Stimulated activated CD8-positive, alpha-beta memory T cell treated with anti-CD3 and anti-CD28 coated beads, Interleukin-4, amount 100 ng/mL, for 4 hours (primary cell): ENCODE data around the gene PCDHGA6.
"Not testable (repeated sequence)": the region's sequence is repeated elsewhere in the genome, so short reads cannot be mapped to it uniquely, and the experiment has no call there.

Source experiments
- DNase-seq, 2 donors: peaks; one replicate each; pipeline ENCODE4 v3.0.0-alpha.2; 2020; ENCODE audit warnings: low read depth in 2 of 2, low spot score in 1 of 2

Gene PCDHGA6

DNA sequence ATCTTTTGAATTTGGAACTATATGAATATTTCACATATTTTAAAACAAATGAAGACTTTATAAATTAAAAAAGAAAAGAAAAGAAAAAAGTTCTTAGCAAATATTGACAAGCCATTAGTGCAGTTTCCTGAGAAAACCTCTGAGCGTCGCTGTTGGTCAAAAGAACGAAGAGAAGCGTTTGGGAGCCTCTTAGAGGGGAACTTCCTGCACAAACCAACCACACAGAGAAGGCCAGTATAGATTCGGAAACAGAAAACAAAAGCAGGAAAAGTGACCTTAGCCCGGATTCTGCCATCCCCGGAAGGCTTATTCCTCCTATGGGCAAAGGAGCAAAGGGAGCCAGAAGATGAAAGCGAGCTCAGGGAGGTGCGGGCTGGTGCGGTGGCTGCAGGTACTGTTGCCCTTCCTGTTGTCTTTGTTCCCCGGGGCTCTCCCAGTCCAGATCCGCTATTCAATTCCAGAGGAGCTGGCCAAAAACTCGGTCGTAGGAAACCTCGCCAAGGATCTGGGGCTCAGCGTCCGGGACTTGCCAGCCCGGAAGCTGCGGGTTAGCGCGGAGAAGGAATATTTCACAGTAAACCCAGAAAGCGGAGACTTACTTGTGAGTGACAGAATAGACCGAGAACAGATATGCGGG lies 13.8 kb upstream of the PCDHGA6 start, which contains the start of gene PCDHGB2:
TSS of gene PCDHGB2 (plus strand) at position 205 of the 637 bp plus-strand sequence. CDS start at position 347, 142 bp downstream.
- no peak for DNase-seq

DNA sequence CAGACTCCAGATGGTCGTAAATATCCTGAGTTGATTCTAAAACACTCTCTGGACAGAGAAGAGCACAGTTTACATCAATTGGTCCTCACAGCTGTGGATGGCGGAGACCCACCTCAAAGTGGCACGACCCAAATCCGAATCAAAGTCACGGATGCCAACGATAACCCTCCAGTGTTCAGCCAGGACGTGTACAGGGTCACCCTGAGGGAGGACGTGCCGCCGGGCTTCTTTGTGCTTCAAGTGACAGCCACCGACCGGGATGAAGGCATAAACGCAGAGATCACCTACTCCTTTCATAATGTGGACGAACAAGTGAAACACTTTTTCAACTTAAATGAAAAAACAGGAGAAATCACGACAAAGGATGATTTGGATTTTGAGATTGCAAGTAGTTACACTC lies 13.0 kb upstream of the PCDHGA6 start:
- DNase-seq, result no peak

DNA sequence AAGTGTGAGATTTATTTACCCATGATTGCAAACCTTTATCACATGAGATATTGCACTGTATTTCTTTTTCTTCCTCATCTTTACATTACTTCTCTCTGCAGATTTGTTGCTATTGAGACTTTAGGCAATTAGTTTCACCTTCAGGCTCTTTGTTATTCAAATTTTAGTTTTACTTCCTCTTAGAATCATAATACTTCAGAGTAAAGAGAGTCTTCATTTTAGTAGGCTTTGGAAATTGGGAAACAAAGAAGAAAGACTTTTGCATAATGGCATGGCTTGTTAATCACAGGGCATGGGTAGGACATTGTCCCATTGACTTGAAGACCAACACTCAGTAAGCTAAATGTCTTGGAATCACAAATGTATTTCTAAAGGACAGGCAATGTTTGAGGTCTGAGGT lies 11.0 kb upstream of the PCDHGA6 start:
- DNase-seq, result no peak

DNA sequence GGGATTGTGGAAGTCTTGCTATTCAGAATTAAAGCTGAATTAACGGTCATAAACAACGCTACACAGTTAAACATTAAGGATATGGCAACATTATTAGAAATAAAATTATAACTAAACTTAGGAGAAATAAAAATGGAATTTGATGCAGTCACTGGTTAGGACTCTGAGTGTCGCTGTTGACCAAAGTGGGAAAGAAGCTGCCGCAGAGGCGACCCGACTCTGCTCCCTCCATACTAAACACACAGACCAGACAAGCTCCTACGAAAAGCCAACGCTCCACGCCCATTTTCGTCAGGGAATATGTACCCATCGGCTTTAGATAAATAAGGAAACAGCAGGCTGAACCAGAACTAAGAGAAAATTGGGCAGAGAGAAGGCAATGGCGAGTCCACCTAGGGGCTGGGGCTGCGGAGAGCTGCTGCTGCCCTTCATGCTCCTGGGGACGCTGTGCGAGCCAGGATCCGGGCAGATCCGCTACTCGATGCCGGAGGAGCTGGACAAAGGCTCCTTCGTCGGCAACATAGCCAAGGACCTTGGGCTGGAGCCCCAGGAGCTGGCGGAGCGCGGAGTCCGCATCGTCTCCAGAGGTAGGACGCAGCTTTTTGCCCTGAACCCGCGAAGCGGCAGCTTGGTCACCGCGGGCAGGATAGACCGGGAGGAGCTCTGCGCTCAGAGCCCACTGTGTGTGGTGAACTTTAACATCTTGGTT lies 9.6 kb upstream of the PCDHGA6 start, which contains the start of gene PCDHGA5:
TSS of gene PCDHGA5 (plus strand) at position 211 of the 709 bp plus-strand sequence. CDS start at position 380, 169 bp downstream.
- DNase-seq, result no peak

DNA sequence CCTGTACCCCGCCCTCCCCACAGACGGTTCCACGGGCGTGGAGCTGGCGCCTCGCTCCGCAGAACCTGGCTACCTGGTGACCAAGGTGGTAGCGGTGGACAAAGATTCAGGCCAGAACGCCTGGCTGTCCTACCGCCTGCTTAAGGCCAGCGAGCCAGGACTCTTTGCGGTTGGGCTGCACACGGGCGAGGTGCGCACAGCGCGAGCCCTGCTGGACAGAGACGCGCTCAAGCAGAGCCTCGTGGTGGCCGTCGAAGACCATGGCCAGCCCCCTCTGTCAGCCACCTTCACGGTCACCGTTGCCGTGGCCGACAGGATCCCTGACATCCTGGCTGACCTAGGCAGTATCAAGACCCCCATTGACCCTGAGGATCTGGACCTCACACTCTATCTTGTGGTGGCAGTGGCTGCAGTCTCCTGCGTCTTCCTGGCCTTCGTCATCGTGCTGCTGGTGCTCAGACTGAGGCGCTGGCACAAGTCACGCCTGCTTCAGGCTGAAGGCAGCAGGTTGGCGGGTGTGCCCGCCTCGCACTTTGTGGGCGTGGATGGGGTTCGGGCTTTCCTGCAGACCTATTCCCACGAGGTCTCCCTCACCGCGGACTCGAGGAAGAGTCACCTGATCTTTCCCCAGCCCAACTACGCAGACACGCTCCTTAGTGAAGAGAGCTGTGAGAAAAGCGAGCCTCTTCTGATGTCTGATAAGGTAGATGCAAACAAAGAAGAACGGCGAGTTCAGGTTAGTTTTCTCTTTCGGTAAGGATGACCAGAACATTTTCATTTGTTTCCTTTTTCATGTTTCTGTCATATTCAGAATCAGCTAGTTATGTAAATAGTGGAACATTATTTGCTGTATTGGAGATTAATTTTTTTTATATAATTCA lies 7.4 kb upstream of the PCDHGA6 start:
- no peak for DNase-seq

DNA sequence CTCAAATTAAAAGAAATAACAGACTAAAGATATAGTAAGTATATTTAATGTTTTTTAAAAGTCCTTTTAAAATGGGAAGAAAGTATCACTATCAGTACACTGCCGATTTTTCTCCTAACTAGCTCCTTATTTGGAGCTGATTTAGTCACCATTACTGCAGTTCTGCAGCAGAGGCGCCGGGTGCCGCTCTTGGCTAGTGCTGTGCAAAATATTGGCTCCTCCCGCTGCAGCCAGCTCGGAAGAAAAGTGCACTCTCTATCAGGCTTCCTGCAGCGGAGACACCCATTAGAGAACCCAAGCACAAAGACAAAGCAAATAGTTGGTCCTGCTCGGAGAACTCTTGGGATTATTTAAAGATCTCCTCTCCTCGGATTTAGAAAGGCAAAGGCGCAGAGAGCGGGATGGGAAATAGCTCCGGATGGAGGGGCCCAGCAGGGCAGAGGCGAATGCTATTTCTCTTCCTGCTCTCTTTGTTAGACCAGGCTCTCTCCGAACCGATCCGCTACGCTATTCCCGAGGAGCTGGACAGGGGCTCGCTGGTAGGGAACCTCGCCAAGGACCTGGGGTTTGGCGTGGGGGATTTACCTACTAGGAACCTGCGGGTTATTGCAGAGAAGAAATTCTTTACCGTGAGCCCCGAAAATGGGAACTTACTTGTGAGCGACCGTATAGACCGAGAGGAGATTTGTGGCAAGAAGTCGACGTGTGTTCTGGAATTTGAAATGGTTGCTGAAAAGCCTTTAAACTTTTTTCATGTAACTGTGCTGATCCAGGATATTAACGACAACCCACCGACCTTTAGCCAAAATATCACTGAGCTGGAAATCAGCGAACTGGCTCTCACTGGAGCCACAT lies 3.5 kb upstream of the PCDHGA6 start, which contains the start of gene PCDHGB3:
TSS of gene PCDHGB3 (plus strand) at position 249 of the 855 bp plus-strand sequence. CDS start at position 402, 153 bp downstream.
- no peak for DNase-seq

DNA sequence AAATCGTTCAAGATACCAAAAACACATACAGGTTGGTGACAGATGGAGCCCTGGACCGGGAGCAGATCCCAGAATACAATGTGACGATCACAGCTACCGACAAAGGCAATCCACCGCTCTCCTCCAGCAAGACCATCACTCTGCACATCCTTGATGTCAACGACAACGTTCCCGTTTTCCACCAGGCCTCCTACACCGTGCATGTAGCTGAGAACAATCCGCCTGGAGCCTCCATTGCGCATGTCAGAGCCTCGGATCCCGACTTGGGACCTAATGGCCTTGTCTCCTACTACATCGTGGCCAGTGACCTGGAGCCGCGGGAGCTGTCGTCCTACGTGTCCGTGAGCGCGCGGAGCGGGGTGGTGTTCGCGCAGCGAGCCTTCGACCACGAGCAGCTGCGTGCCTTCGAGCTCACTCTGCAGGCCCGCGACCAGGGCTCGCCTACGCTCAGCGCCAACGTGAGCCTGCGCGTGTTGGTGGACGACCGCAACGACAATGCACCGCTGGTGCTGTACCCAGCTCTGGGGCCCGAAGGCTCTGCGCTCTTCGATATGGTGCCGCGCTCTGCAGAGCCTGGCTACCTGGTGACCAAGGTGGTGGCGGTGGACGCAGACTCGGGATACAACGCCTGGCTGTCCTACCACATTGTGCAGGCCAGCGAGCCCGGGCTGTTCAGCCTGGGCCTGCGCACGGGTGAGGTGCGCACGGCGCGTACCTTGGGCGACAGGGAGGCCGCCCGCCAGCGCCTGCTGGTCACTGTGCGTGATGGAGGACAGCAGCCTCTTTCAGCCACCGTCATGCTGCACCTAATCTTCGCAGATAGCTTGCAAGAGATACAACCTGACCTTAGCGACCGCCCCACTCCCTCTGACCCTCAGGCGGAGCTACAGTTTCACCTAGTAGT lies 1.9 kb upstream of the PCDHGA6 start:
- no peak for DNase-seq

DNA sequence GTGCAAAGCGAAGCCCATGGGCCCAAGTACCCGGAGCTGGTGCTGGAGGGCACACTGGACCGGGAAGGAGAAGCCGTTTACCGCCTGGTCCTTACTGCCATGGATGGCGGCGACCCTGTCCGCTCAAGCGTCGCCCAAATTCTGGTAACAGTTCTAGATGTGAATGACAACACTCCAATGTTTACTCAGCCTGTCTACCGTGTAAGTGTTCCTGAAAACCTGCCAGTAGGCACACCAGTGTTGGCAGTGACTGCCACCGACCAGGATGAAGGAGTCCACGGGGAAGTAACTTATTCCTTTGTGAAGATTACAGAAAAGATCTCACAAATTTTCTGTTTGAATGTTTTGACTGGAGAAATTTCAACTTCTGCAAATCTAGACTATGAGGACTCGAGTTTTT lies 936 bp downstream of the PCDHGA6 start:
- DNase-seq, result no peak

DNA sequence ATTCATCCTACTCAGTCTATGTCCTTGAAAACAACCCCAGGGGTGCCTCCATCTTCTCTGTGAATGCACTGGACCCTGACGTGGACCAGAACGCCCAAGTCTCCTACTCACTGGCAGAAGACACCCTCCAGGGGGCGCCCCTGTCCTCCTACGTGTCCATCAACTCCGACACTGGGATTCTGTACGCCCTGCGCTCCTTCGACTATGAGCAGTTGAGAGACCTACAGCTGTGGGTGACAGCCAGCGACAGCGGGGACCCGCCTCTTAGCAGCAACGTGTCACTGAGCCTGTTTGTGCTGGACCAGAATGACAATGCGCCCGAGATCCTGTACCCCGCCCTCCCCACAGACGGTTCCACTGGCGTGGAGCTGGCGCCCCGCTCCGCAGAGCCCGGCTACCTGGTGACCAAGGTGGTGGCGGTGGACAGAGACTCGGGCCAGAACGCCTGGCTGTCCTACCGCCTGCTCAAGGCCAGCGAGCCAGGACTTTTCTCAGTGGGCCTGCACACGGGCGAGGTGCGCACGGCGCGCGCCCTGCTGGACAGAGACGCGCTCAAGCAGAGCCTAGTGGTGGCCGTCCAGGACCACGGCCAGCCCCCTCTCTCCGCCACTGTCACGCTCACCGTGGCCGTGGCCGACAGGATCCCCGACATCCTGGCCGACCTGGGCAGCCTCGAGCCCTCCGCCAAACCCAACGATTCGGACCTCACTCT lies 1.9 kb downstream of the PCDHGA6 start:
- DNase-seq, result not testable (repeated sequence)

DNA sequence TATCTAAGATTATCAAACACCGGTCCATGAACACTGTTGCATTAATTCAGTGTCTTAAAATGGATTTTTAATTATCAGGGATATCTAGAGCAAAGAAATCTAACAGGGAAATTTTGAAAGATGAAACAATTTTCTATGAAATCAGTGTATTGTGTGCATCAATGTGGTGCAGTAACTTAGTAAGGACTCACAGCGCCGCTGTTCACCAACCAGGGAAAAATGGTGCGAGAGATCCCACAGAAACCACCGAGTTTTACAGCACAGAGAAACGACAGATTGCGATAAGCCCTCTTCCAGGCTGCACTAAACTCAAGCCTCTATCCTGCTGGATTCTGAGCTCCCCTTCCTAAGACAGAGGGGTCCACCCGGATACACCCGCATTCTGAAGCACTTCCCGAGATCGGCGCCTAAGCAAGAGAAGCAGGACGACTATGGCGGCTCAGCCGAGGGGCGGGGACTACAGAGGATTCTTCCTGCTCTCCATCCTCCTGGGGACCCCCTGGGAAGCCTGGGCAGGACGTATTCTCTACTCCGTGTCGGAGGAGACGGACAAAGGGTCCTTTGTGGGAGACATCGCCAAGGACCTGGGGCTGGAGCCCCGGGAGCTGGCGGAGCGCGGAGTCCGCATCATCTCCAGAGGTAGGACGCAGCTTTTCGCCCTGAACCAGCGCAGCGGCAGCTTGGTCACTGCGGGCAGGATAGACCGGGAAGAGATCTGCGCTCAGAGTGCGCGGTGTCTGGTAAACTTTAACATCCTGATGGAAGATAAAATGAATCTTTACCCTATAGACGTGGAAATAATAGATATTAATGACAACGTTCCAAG lies 9.0 kb downstream of the PCDHGA6 start, which contains the start of gene PCDHGA7:
TSS of gene PCDHGA7 (plus strand) at position 274 of the 826 bp plus-strand sequence. CDS start at position 432, 158 bp downstream.
- DNase-seq, result no peak

DNA sequence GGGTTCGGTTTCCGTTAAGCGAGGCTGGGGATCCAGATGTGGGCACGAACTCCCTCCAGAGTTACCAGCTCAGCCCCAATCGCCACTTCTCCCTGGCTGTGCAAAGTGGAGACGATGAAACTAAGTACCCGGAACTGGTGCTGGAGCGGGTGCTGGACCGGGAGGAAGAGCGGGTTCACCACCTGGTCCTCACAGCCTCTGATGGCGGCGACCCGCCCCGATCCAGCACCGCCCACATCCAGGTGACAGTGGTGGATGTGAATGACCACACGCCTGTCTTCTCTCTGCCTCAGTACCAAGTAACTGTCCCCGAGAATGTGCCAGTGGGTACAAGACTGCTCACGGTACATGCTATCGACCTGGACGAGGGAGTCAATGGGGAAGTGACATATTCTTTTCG lies 9.7 kb downstream of the PCDHGA6 start:
- DNase-seq, result no peak

DNA sequence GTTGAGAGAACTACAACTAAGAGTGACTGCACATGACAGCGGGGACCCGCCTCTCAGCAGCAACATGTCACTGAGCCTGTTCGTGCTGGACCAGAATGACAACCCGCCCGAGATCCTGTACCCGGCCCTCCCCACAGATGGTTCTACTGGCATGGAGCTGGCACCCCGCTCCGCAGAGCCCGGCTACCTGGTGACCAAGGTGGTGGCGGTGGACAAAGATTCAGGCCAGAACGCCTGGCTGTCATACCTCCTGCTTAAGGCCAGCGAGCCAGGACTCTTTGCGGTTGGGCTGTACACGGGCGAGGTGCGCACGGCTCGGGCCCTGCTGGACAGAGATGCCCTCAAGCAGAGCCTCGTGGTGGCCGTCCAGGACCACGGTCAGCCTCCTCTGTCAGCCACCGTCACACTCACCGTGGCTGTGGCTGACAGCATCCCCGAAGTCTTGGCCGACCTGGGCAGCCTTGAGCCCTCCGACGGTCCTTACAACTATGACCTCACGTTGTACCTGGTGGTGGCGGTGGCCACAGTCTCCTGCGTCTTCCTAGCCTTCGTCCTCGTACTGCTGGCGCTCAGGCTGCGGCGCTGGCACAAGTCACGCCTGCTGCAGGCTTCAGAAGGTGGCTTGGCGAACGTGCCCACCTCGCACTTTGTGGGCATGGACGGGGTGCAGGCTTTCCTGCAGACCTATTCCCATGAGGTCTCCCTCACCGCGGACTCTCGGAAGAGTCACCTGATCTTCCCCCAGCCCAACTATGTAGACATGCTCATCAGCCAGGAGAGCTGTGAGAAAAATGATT lies 11.0 kb downstream of the PCDHGA6 start:
- no peak for DNase-seq

DNA sequence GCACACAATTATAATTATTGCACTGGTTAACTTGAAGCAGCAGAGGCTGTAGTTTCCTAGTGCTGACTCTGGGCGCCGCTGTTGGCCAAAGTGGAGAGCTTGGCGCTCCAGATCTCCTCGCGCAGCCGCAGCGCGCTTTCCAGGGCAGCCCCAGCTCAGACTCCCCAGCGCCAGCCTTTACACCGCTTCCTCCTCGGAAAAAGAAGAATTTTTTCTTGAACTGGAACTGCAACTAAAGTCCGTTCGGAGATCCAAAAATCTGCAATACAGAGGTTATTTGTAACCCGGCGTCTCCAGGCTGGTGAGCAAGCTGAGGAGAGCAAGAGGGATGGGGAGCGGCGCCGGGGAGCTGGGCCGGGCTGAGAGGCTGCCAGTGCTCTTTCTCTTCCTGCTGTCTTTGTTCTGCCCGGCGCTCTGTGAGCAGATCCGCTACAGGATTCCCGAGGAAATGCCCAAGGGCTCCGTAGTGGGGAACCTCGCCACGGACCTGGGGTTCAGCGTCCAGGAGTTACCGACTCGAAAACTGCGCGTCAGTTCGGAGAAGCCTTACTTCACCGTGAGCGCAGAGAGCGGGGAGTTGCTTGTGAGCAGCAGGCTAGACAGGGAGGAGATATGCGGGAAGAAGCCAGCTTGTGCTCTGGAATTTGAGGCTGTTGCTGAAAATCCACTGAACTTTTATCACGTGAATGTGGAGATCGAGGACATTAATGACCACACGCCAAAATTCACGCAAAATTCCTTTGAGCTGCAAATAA lies 14.0 kb downstream of the PCDHGA6 start, which contains the start of gene PCDHGB4:
TSS of gene PCDHGB4 (plus strand) at position 142 of the 755 bp plus-strand sequence. CDS start at position 329, 187 bp downstream.
- not testable (repeated sequence) for DNase-seq

DNA sequence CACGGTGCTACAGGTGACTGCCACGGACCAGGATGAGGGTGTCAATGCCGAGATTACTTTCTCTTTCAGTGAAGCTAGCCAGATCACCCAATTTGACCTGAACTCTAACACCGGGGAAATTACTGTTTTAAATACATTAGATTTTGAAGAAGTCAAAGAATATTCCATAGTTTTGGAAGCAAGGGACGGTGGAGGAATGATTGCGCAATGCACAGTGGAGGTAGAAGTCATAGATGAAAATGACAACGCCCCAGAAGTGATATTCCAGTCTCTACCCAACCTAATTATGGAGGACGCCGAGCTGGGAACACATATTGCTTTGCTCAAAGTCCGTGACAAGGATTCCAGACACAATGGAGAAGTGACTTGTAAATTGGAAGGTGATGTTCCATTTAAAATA lies 15.0 kb downstream of the PCDHGA6 start:
- no peak for DNase-seq

DNA sequence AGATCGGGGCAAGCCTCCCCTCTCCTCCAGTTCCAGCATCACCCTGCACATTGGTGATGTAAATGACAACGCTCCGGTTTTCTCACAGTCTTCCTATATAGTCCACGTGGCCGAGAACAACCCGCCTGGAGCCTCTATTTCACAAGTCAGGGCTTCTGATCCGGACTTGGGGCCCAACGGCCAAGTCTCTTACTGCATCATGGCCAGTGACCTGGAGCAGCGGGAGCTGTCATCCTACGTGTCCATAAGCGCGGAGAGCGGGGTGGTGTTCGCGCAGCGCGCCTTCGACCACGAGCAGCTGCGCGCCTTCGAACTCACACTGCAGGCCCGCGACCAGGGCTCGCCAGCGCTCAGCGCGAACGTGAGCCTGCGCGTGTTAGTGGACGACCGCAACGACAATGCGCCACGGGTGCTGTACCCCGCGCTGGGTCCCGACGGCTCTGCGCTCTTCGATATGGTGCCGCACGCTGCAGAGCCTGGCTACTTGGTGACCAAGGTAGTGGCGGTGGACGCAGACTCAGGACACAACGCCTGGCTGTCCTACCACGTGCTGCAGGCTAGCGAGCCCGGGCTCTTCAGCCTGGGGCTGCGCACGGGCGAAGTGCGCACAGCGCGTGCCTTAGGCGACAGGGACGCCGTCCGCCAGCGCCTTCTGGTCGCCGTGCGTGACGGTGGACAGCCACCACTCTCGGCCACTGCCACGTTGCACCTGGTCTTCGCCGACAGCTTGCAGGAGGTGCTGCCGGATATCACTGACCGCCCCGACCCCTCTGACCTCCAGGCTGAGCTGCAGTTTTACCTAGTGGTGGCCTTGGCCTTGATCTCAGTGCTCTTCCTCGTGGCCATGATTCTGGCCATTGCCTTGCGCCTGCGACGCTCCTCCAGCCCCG lies 15.7 kb downstream of the PCDHGA6 start:
- no peak for DNase-seq
